RPMI8226 (cell line): ENCODE results near the gene NOP14.

Source experiments
- DNase-seq: peaks from one replicate; pipeline ENCODE4 v3.0.0-alpha.2; 2015

NOP14 gene

DNA sequence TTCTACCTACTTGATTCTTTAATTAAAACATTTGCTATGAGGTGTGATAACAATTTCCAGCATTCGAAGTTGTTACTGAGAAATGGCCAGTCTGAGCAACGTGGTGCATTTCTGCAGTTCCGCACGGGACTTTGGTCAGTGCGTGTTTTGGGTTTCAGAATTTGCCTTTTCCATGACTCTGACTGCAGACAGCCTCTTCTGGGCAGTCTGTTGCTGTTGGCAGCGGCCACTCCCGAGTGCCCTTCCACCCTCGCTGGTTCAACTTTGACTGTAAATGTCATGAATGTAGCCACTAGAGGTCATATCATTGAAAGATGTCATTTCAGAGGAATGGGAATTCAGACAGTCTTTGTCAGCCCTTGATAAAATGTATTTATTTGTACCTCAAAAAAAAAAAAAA, 53.6 kb downstream of the NOP14 start:
- DNase-seq, result no peak

- DNase-seq, result no peak
Observed at GRCh38 chr4:2908686-2909085, 54.5 kb downstream of the NOP14 start.

GRCh38 chr4:2907706-2908293, 55.4 kb downstream of the NOP14 start:
- no peak for DNase-seq

- DNase-seq, result no peak
Observed at GRCh38 chr4:2907226-2907625, 56.0 kb downstream of the NOP14 start.

DNA sequence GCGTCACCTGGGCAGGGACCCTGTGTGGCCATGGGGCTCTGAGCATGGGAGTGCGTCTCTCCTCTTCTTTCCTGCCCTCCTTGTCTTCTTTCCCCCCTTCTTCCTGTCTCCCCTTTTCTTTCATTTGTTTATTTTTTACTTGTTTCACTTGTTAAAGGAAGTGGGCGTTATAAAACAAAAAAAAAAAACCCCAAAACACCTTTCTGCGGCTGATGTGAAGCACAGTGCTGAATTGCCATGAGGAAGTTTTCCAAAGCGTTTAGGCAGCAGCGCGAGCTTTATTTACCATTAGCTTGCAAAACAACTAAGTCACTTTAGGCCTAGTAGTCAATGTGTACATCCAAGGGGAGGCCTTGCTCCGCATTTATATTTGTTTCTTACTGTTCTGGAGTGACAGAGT, 57.0 kb downstream of the NOP14 start:
- DNase-seq, result no peak

DNA sequence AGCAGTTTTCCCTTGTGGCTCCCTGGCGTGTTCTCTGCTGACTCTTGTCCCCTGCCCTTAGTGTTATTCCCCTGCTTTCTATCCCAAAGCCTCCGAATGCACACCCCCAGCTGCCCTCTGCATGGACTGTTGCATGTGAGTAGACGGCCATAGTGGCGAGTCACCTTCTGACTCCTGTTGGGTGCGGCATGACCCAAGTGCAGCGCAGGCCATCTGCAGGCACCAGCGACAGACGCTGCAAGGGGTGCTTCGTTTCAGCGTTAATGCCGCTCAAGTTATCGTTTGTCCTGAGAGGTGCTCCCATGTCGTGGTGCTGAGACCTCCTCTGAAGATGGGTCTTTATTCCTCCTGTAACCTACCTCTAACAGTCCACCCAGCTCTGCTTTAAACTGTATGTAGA, 57.7 kb downstream of the NOP14 start:
- DNase-seq, result no peak

- no peak for DNase-seq
Observed at GRCh38 chr4:2902126-2902525, 61.1 kb downstream of the NOP14 start.

GRCh38 chr4:2901186-2901585, 62.0 kb downstream of the NOP14 start:
- DNase-seq, result no peak

DNA sequence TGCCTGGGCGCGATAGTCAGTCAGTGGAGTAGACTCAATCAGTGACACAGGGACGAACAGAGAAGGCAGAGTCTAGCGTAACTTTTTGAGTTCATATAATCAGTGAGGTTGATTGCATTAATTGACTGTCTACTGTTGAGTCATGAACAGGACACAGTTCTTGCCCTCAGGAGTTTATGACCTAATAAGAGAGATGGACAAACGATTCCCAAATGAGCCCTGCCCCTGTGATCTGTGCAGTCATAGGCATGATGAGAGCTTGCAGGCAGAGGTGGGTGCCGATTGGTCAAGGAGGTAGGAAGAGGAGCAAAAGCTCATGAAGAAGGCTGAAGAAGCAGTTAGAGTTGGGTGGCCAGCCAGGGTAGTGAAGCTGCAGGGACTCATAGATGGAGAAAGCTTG, 62.5 kb downstream of the NOP14 start:
- DNase-seq, result no peak

DNA sequence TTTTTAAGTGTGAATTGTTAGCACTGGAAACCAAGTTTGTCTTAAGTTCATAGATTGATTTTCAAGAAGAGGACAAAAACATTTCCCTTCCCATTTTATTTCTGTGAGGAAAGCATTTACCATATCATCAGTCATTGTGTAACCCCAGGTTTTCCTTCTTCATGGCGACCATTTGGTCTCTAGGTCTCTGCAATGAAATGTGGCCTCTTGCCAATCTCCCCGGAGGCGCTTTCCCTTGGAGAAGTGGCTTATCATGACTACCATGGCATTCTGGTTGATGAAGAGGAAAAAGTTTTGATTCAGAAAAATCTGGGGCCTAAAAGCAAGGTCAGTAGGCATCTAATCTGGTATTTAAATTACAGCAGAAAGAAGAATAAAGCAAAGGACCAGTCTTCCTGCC, 65.2 kb downstream of the NOP14 start:
- DNase-seq, result no peak

GRCh38 chr4:2893772-2894171, 69.4 kb downstream of the NOP14 start:
- DNase-seq, result no peak

GRCh38 chr4:2891294-2891693, 71.9 kb downstream of the NOP14 start:
- no peak for DNase-seq

DNA sequence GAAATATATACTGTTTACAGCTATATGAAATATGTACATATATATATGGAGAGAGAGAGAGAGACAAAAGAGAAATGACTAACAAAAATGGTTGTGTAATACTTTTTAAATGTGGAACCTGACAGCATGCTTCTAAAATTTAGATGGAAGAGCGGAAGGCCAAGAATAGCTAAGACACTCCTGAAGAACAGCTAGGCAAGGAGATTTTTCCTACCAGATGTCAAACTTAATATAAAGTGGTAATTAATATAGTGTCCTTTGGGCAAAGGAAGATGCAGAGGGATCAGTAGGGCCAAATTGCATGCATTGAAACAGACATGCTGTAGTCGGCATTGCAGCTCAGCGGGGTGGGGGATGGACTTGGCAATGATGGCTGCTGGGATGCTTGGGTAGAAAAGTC, 74.3 kb downstream of the NOP14 start:
- DNase-seq, result no peak
